Lower leg skin (tissue), 3 donors: ENCODE results near the gene MT1X.

Experiments used
- POLR2A ChIP-seq, 2 donors: fragments of 450-650 bp; IDR thresholded peaks; one replicate each; pipeline ENCODE4 v1.6.1; 2016 to 2017; ENCODE audit warnings: antibody characterized with exemption in 2 of 2, mild to moderate bottlenecking in 1 of 2, moderate library complexity in 1 of 2
- TF ChIP-seq, protein P1 (sequence below), 3 donors: fragments of 450-650 bp; IDR thresholded peaks; one replicate each; pipeline ENCODE4 v1.5.1; 2016; ENCODE audit warnings: antibody characterized with exemption in 3 of 3, mild to moderate bottlenecking in 3 of 3, moderate library complexity in 2 of 3

DNA sequence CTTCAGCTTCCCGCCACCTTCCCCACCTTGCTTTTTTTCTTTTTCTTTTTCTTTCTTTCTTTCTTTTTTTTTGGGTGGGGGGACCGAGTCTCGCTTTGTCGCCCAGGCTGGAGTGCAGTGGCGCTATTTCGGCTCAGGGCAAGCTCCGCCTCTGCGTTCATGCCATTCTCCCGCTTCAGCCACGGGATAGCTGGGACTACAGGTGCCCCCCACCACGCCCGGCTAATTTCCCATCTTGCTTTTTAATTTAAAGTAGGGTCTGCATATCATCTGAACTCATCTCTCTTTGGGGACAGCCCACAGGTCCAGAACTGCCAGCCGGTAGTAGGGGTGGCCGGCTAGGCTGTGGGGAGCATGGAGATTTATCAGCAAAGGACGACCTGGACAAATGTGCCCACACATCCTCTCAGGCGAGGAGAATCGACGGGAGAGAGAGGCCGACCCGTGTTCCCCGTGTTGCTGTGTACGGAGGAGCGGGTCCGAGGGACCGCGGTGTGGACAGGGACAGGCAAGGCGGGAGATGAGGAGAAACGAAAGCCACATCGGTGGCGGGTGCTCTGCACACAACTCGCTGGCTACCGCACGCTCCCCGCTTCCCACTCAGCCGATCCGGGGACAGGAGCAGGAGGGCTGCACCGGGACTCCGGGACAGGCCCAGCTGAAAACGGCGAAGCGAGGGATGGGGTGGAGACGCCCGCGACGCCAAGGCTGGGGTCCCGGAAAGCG, 47.4 kb upstream of the MT1X start:
- TF ChIP-seq, protein P1, sequence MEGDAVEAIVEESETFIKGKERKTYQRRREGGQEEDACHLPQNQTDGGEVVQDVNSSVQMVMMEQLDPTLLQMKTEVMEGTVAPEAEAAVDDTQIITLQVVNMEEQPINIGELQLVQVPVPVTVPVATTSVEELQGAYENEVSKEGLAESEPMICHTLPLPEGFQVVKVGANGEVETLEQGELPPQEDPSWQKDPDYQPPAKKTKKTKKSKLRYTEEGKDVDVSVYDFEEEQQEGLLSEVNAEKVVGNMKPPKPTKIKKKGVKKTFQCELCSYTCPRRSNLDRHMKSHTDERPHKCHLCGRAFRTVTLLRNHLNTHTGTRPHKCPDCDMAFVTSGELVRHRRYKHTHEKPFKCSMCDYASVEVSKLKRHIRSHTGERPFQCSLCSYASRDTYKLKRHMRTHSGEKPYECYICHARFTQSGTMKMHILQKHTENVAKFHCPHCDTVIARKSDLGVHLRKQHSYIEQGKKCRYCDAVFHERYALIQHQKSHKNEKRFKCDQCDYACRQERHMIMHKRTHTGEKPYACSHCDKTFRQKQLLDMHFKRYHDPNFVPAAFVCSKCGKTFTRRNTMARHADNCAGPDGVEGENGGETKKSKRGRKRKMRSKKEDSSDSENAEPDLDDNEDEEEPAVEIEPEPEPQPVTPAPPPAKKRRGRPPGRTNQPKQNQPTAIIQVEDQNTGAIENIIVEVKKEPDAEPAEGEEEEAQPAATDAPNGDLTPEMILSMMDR (IDR thresholded peaks at IDR 0.05), result no peak
- TF ChIP-seq POLR2A (IDR thresholded peaks at IDR 0.05), result no peak
